Neural cell (in vitro differentiated cells): ENCODE data around the gene TENT4B.

Experiments
- CTCF ChIP-seq: fragments of 450-650 bp; IDR thresholded peaks from 2 replicates; pipeline ENCODE4 v1.5.1; 2014; ENCODE audit warnings: antibody characterized with exemption, mild to moderate bottlenecking, moderate library complexity; ENCODE audit not compliant: poor library complexity, severe bottlenecking
- EP300 ChIP-seq: fragments of 450-650 bp; conservative IDR thresholded peaks from 2 replicates; pipeline ENCODE4 v1.6.1; 2014; ENCODE audit warnings: antibody characterized with exemption, mild to moderate bottlenecking, moderate library complexity; ENCODE audit not compliant: poor library complexity, severe bottlenecking
- POLR2AphosphoS5 ChIP-seq: IDR thresholded peaks from 2 replicates; pipeline ENCODE4 v1.6.1; 2012
- RAD21 ChIP-seq: fragments of 450-650 bp; conservative IDR thresholded peaks from 2 replicates; pipeline ENCODE4 v1.6.1; 2014; ENCODE audit warnings: antibody characterized with exemption, mild to moderate bottlenecking, moderate library complexity
- REST ChIP-seq: IDR thresholded peaks from 2 replicates; pipeline ENCODE4 v1.6.1; 2012; ENCODE audit warnings: borderline replicate concordance

GRCh38 chr16:50167556-50167955, 14.4 kb downstream of the TENT4B start:
- TF ChIP-seq RAD21 (no peak), EP300 (no peak), POLR2AphosphoS5 (no peak), CTCF (no peak), REST (no peak)
